Posterior cingulate gyrus (tissue), 11 donors: Measurements from ENCODE around the gene OR6C65.
"Not testable (repeated sequence)": the region's sequence is repeated elsewhere in the genome, so short reads cannot be mapped to it uniquely, and the experiment has no call there.

Experiments
- DNase-seq, 10 donors: peaks; one replicate each; pipeline versions ENCODE4 v3.0.0 to v3.0.0-alpha.2; 2020 to 2021; ENCODE audit warnings: mixed read lengths in 3 of 10
- intact Hi-C: fragments of 100-400 bp; cut with DNase I; formaldehyde crosslinking; loops from one replicate; pipeline ENCODE4 v1.15.1; 2023

The OR6C65 gene

GRCh38 chr12:55400229-55400628 is at the start of gene OR6C65:
Gene OR6C65 (plus strand): TSS chr12:55400529. CDS start chr12:55400529, 0 bp downstream.
- intact Hi-C loops, result no loop called here
- DNase-seq, result no peak

DNA sequence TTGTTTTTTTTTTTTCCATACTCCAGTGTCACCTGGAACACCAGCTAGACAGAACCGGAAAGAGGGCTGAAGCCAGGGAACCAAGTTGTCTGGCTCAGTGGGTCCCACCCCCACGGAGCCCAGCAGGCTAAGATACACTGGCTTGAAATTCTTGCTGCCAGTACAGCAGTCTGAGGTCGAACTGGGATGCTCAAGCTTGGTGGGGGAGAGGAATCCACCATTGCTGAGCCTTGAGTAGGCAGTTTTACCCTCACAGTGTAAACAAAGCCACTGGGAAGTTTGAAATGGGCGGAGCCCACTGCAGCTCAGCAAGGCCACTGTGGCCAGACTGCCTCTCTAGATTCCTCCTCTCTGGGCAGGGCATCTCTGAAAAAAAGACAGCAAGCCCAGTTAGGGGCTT is 45.0 kb upstream of the OR6C65 start:
- intact Hi-C loops, DNase-seq: not testable (repeated sequence)

DNA sequence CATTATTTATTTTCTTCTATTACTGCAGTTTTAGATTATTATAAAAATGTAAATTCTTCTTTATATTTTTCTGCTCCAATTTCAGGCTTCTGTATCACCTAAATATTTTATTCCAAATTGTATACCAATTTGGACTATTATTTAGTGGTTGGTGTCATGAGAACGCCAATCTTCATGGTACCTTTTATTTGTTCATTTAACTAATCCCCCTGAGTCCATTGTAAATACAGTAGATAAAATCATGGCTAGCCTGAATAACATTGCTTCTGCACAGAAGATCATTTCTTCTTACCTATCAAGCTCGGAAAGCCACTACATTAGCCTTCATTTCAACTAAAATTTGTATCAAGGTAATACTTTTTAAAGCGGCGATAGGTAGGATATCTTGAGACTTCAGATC is 37.7 kb upstream of the OR6C65 start, which contains the start of gene OR6C75:
OR6C75 (plus strand) TSS at position 301 of the 400 bp plus-strand sequence. CDS start 2,136 bp downstream, outside the sequence.
- no peak for DNase-seq
- intact Hi-C loops, result no loop called here

GRCh38 chr12:55365086-55365485 is 35.2 kb upstream of the OR6C65 start:
- DNase-seq, result no peak
- intact Hi-C loops, result no loop called here

DNA sequence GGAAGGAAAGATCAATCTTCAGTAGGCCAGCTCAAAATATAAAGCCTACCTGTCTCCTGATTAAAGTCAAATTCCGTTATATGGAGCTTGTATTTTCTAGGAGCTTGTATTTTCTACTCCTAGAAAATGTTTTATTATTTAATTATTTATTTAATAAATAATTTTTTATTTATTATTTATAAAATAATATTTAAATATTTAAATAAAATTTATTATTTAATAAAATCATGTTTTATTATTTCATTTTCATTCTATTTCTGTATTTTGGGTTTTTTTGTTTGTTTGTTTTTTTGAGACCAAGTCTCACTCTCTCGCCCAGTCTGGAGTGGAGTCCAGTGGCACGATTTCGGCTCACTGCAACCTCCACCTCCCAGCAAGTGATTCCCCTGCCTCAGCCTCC is 27.8 kb upstream of the OR6C65 start:
- DNase-seq, result no peak
- intact Hi-C loops, result no loop called here

DNA sequence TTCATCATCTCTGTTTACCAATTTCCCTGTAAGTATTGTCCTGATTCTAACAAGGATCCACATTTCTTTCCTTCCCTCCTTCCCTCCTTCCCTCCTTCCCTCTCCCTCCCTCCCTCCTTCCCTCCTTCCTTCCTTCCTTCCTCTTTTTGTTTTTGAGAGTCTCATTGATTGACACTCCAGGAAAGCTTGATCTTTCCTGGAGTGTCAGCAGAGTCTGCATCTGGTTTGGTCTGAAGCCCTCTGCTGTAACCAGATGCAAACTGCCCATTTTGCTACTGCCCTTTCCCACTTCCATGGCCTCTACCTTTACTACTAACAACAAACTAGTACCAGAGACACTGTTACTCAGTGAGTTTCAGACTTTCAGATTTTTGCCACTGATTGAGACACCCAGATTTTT is 14.4 kb upstream of the OR6C65 start:
- no peak for DNase-seq
- intact Hi-C loops, result no loop called here

GRCh38 chr12:55392032-55392795 is 8.1 kb upstream of the OR6C65 start:
- peak in 3 of 10 donors; percentile 55 to 78 (median 76) for DNase-seq
- intact Hi-C loops, result no loop called here

GRCh38 chr12:55396326-55396725 is 4.0 kb upstream of the OR6C65 start:
- DNase-seq, result no peak

DNA sequence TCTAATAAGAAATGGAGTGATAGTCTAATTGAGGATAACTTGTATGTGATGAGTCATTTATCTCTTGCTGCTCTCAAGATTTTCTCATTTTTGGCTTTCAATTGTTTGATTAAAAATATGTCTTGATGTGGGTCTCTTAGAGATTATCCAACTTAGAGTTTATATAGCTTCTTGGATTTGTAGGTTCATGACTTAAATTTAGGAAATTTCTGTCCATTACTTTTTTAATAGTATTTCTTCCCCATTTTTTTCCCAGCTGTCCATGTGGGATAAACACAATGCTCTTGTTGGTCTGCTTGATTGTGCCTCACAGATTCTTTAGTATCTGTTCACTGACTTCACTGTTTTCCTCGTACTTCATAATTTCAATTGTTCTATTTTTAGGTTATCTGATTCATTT is 7.5 kb downstream of the OR6C65 start:
- intact Hi-C loops, result no loop called here
- DNase-seq, result no peak

More at GRCh38 chr12:55396326-55396725, 4.0 kb upstream of the OR6C65 start:
- intact Hi-C loops, result no loop called here

GRCh38 chr12:55409133-55409532 is 8.8 kb downstream of the OR6C65 start:
- DNase-seq, intact Hi-C loops: not testable (repeated sequence)

DNA sequence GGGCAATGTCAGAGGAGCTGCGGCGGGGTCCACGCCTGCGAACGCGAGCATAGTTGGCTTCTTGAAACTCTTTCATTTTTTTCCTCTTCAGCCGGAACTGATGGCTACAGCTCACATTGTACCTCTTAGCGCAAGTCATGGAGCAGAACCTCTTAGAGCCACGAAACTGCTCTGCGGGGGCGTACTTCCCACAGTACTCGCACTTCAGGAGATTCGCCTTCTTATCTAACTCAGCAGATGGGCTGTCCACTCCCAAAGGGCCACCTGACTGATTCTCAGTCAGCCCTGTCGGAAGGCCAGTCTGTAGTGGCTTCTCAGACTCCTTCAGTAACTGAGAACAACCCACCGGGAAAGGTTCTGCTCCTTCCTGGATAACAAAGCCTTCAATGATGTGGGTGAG is 11.8 kb downstream of the OR6C65 start:
- intact Hi-C loops, DNase-seq: not testable (repeated sequence)

DNA sequence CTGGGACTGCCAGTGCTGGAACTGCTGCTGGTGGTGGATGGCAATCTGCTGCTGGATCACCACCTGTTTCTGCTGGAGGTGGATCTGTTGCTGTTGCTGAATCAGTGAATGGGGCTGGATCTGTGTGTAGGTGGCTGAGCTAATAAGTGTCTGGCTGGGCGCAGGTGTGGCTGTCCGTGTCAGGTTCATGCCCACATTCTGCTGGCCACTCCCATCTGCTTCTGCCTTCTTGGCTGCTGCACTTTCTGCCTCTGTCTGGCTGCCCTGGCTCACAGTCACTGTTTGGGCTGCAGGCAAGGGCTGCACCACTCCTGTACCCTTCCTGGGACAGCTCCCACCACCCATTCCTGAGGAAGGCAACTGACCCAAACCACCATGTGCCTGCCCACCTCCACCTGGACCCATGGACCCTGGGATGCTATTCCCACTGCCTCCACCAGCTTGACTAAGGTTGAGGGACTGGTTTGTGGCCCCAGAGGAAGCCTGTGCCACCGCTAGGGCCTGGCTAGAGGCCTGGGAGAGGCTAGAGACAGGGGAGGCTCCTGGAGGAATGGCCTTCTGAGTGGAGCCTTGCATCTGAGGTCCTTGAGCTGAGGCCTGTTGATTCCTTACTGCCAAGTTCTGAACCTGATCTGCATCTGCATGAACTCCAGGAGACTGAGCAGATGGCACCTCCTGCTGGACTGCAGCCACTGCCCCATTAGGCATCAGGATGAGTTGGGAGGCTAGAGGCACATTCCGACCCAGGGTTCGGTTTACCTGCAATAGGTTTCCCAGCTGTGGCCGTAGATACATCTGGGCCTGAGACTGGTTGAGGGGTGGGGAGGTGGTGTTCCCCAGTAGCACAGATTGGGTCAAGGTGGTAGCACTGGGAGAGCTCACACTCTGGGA is 13.4 kb downstream of the OR6C65 start:
- intact Hi-C loops, result not testable (repeated sequence)
- peak in 1 of 10 donors; percentile 72 for DNase-seq

DNA sequence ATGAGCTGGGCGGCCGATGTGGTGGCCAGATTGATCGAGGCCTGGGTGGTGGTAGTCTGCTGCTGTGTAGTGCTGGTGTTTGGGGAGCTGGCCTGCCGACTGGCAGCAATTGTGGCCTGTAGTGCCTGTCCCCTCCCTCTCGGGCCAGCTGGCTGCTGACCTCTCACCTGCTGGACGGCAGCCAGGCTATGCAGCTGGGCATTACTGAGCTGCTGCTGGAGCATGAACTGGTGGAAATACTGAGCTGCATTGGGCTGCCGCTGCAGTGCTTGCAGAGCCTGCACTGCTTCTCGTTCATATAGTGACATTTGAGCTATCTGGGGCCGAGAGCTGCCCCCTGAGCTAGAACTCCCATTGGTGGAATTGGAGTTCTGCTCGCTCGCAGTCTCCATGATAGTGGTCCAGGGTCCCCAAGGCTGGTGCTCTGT is 14.1 kb downstream of the OR6C65 start:
- peak in 2 of 10 donors; percentile 51 to 62 for DNase-seq
- intact Hi-C loops, result not testable (repeated sequence)

- intact Hi-C loops, result not testable (repeated sequence)
These were observed 14.6 kb downstream of the OR6C65 start for GRCh38 chr12:55414889-55415288.

DNA sequence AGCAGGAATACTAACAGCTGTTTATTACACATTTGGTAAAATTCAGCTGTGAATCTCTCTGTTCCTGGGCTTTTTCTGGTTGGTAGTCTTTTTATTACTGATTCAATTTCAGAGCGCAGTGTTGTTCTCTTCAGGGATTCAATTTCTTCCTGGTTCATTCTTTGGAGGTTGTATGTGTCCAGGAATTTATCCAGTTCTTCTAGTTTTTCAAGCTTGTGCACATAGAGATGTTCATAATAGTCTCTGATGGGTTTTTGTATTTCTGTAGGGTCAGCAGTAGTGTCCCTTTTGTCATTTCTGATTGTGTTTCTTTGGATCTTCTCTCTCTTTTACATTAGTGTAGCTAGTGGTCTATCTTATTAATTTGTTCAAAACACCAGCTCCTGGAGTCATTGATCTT is 16.6 kb downstream of the OR6C65 start:
- intact Hi-C loops, result no loop called here

More at GRCh38 chr12:55414889-55415288, 14.6 kb downstream of the OR6C65 start:
- not testable (repeated sequence) for DNase-seq

GRCh38 chr12:55420307-55420962 is 20.1 kb downstream of the OR6C65 start:
- intact Hi-C loops, result no loop called here

More for the DNA sequence above, 16.6 kb downstream of the OR6C65 start:
- no peak for DNase-seq

DNA sequence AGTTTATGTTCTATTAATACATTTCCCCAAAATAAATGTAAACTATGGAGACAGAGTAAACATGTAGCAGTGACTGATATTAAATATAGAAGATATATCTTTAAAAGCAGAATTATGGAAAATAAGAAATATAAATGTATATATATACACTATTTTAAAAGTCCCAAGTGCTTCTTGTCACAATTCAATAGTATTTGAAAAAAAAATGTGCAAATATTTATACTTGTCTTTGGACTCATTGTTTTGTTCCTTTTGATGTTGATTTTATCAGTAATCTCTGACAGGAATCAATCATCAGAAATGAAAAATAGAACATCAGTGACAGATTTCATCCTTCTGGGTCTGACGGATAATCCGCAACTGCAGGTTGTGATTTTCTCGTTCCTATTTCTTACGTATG is 25.6 kb downstream of the OR6C65 start, which contains the start of gene OR6C76:
OR6C76 (plus strand) TSS at position 301 of the 400 bp plus-strand sequence; CDS start at position 301, 0 bp downstream.
- intact Hi-C loops, result no loop called here
- DNase-seq, result no peak

More at GRCh38 chr12:55420307-55420962, 20.1 kb downstream of the OR6C65 start:
- DNase-seq, result peak in 1 of 10 donors; percentile 37

GRCh38 chr12:55428331-55429243 is 28.3 kb downstream of the OR6C65 start:
- intact Hi-C loops, result no loop called here
- no peak for DNase-seq

DNA sequence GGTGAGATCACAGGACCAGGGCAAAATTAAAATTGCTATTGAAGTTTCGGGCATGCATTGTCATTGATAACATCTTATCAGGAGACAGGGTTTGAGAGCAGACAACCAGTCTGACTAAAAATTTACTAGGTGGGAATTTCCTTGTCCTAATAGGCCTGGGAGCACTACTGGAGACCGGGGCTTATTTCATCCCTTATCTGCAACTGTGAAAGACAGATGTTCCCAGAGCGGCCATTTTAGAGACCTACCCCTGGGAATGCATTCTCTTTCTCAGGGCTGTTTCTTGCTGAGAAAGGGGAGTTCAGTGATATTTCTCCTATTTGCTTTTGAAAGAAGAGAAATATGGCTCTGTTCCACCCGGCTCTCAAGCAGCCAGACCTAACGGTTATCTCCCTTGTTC is 40.9 kb downstream of the OR6C65 start:
- intact Hi-C loops, DNase-seq: not testable (repeated sequence)
